K562 (cell line): ENCODE results near the gene IL1RL2. TPM values are rescaled to one million over a fixed set of nuclear protein-coding genes. Genes with fewer than 3 reads are reported as not detected.

Source experiments
- ATAC-seq: fragments of 200-7000 bp; cut with Tn5 transposase; 3 replicates; pipeline ENCODE4 v1.9.1; 2020; ENCODE audit warnings: moderate library complexity
- BruUV-seq: library from RNA; stranded (reverse); fragments of 400-500 nt; replicated peaks from 2 replicates; lab custom pipeline; 2021; lab: Mats Ljungman, UMichigan
- CTCF ChIA-PET: fragments of 300-600 bp; formaldehyde crosslinking; extraction: SDS; loops from one replicate; lab custom pipeline; 2021; ENCODE audit warnings: low intra/inter-chr PET ratio; lab: Yijun Ruan, JAX
- POLR2A ChIA-PET: fragments of 300-600, 350-650 bp; sonication (Branson Sonifier 250); formaldehyde crosslinking; extraction: SDS; loops from one replicate; lab custom pipeline; 2021; ENCODE audit warnings: antibody characterized with exemption, inconsistent platforms; lab: Yijun Ruan, JAX
- DNase-seq, 4 experiments: peaks; one replicate each; pipeline versions ENCODE4 v3.0.0 to v3.0.0-alpha.2; 2011 to 2018; ENCODE audit warnings: low spot score in 3 of 4, mixed read lengths in 3 of 4; ENCODE audit errors: extremely low read depth in 1 of 4
- FAIRE-seq: peaks from 2 replicates; lab custom pipeline; 2011; peaks lifted over from hg19 to GRCh38; lab: Jason Lieb, UNC
- H2AFZ ChIP-seq: 2 replicates; pipeline ENCODE4 v1.6.0; 2011; ENCODE audit warnings: low read depth, low read length, control low read depth, inconsistent platforms
- H3K27ac ChIP-seq: fragments of 200-600 bp; 3 replicates; pipeline ENCODE4 v1.8.0; 2011; ENCODE audit warnings: low read depth, mild to moderate bottlenecking, control low read depth, inconsistent platforms, low read length, moderate library complexity, mixed read lengths; ENCODE audit errors: extremely low read depth
- H3K27me3 ChIP-seq, 2 experiments: fragments of 300-600 bp in 1 of 2; 2 replicates in 1 of 2; 3 replicates in 1 of 2; pipeline versions ENCODE4 v1.6.0 to v1.8.0; 2011; ENCODE audit warnings: inconsistent platforms in 2 of 2, low read length in 2 of 2, mild to moderate bottlenecking in 1 of 2, mixed read lengths in 1 of 2, moderate library complexity in 1 of 2; ENCODE audit not compliant: control insufficient read depth in 2 of 2, insufficient read depth in 2 of 2
- H3K36me3 ChIP-seq: fragments of 300-600 bp; 3 replicates; pipeline ENCODE4 v1.8.0; 2011; ENCODE audit warnings: mild to moderate bottlenecking, low read length, inconsistent platforms; ENCODE audit not compliant: control insufficient read depth, insufficient read depth
- H3K4me1 ChIP-seq, 2 experiments: fragments of 200-600 bp in 1 of 2; replicated peaks in 1 of 2; 2 replicates in 1 of 2; 3 replicates in 1 of 2; pipeline versions ENCODE4 v1.5.1 to v1.8.0; 2011; ENCODE audit warnings: inconsistent platforms in 2 of 2, low read length in 2 of 2, mild to moderate bottlenecking in 1 of 2, mixed read lengths in 1 of 2, moderate library complexity in 1 of 2; ENCODE audit not compliant: control insufficient read depth in 2 of 2, insufficient read depth in 2 of 2
- H3K4me2 ChIP-seq: 2 replicates; pipeline ENCODE4 v1.6.1; 2011; ENCODE audit warnings: low read length, control low read depth, inconsistent platforms, mixed read lengths; ENCODE audit not compliant: insufficient read depth
- H3K4me3 ChIP-seq: fragments of 200-600 bp; sonication (generic), shearing (Covaris generic); 2 replicates; pipeline ENCODE4 v1.5.1; 2016; ENCODE audit warnings: control low read depth, inconsistent platforms
- H3K79me2 ChIP-seq: fragments of 200-600 bp; 3 replicates; pipeline ENCODE4 v1.8.0; 2011; ENCODE audit warnings: low read length, inconsistent platforms; ENCODE audit not compliant: control insufficient read depth, insufficient read depth
- H3K9ac ChIP-seq, 2 experiments: 2 replicates each; pipeline versions ENCODE4 v1.6.0 to v1.6.1; 2011; ENCODE audit warnings: low read depth in 2 of 2, low read length in 2 of 2, control low read depth in 1 of 2, inconsistent platforms in 1 of 2, mild to moderate bottlenecking in 1 of 2, mixed read lengths in 1 of 2; ENCODE audit not compliant: insufficient read depth in 1 of 2
- H3K9me1 ChIP-seq: one replicate; pipeline ENCODE4 v1.6.0; 2011; ENCODE audit warnings: inconsistent platforms, mild to moderate bottlenecking, low read length, moderate library complexity; ENCODE audit not compliant: control insufficient read depth, insufficient read depth
- H3K9me3 ChIP-seq: replicated peaks from 2 replicates; pipeline ENCODE4 v1.5.1; 2011; ENCODE audit warnings: low read depth, low read length, inconsistent platforms; ENCODE audit not compliant: control insufficient read depth, insufficient read depth
- H4K20me1 ChIP-seq: replicated peaks from 2 replicates; pipeline ENCODE4 v1.6.1; 2011; ENCODE audit warnings: low read length, inconsistent platforms, mixed read lengths; ENCODE audit not compliant: control insufficient read depth, insufficient read depth
- DIDO1 ChIP-seq: fragments of 450-650 bp; IDR thresholded peaks from 2 replicates; pipeline ENCODE4 v1.6.1; 2016; ENCODE audit warnings: low read depth, missing biosample characterization, missing genetic modification characterization
- ILK ChIP-seq: fragments of 450-650 bp; IDR thresholded peaks from 2 replicates; pipeline ENCODE4 v1.6.1; 2016; ENCODE audit warnings: missing genetic modification characterization, low read depth, mild to moderate bottlenecking, missing compliant biosample characterization, moderate library complexity, borderline replicate concordance
- NFXL1 ChIP-seq: fragments of 450-650 bp; formaldehyde crosslinking; IDR thresholded peaks from 2 replicates; pipeline ENCODE4 v1.4.0; 2021; ENCODE audit warnings: mild to moderate bottlenecking
- NR1H2 ChIP-seq: sonication (generic); formaldehyde crosslinking; IDR thresholded peaks from 2 replicates; pipeline ENCODE4 v1.4.0; 2020; ENCODE audit warnings: mild to moderate bottlenecking, missing genetic modification reagents
- YY1 ChIP-seq, 3 experiments: IDR thresholded peaks; 2 replicates each; pipeline ENCODE4 v1.6.1; 2011; ENCODE audit warnings: low read length in 2 of 3, mild to moderate bottlenecking in 2 of 3, moderate library complexity in 2 of 3, borderline replicate concordance in 1 of 3, control low read depth in 1 of 3, low read depth in 1 of 3; ENCODE audit not compliant: insufficient read depth in 3 of 3, insufficient replicate concordance in 2 of 3, control insufficient read depth in 1 of 3, insufficient read length in 1 of 3; ENCODE audit errors: extremely low read depth in 1 of 3
- WGBS: fragments of 100-300 bp; shearing (Covaris generic); methylation state at CpG from one replicate; pipeline ENCODE4 v1.1.6; 2016; ENCODE audit warnings: low coverage, mixed read lengths; ENCODE audit not compliant: insufficient coverage; ENCODE audit errors: missing lambda C conversion rate; 5-methylcytosine and 5-hydroxymethylcytosine counted together
- in situ Hi-C: fragments of 300-500 bp; cut with MboI; formaldehyde crosslinking; loops from 4 replicates; pipeline ENCODE4 v1.15.0; 2018; ENCODE audit warnings: inconsistent platforms, mixed read lengths
- intact Hi-C: fragments of 100-400 bp; cut with micrococcal nuclease; formaldehyde crosslinking; loops from 2 replicates; pipeline ENCODE4 v1.14.2; 2022
- polyA plus RNA-seq, 8 experiments: library from polyadenylated mRNA; depleted of rRNA in 4 of 8; stranded (reverse) in 5 of 8; unstranded in 3 of 8; fragments of >200 nt; fragmentation: Nextera tagmentation in 2 of 8; fragmentation: Illumina TruSeq in 1 of 8; extraction: Ambion mirVana in 2 of 8; extraction: Trizol in 1 of 8; gene quantifications; 2 replicates each; pipeline versions ENCODE4 v1.2.1 to v1.2.3, GENCODE V29; 2011 to 2014; ENCODE audit warnings: inconsistent platforms in 1 of 8, missing spikeins in 1 of 8
- total RNA-seq, 7 experiments: library from RNA; depleted of rRNA in 6 of 7; stranded (reverse); fragments of >200 nt in 6 of 7; fragmentation: Illumina TruSeq in 2 of 7; extraction: Trizol in 2 of 7; gene quantifications; 2 replicates each; pipeline versions ENCODE4 v1.2.1 to v1.2.3, GENCODE V29; 2011 to 2021; ENCODE audit warnings: low replicate concordance in 1 of 7
- TF ChIP-seq, protein P1 (sequence below): sonication (generic); formaldehyde crosslinking; IDR thresholded peaks from 2 replicates; pipeline ENCODE4 v1.8.0; 2022; ENCODE audit warnings: mild to moderate bottlenecking, missing genetic modification reagents
- TF ChIP-seq, protein P2 (sequence below): fragments of 250-450 bp; sonication (Bioruptor Pico); IDR thresholded peaks from 2 replicates; pipeline ENCODE4 v1.5.0; 2021

IL1RL2 gene
- total and polyA plus RNA-seq, 9 of the 15 experiments (the other 6 are each of a cell fraction or from before 2014, with no cell fraction given): not detected

DNA sequence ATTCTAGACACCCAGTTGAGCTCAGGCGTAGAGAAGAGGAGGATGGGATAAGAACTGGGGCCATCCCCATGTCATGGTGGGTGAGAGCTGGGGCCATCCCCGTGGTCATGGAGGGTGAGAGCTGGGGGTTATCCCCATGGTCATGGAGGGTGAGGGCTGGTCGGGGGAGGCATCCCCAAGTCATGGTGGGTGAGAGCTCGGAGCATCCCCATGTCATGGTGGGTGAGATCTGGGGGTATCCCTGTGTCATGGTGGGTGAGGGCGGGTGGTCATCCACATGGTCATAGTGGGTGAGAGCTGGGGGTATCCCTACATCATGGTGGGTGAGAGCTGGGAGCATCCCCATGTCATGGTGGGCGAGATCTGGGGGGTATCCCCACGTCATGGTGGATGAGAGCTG is 52.5 kb downstream of the IL1RL2 start:
- H3K36me3 ChIP-seq: no peaks in the 10 kb centered on the region
- H3K4me1 ChIP-seq: peaks cover 0 to 7% of the 10 kb centered on the region in 2 experiments; a peak in 3 of 5 replicates
- CTCF ChIA-PET: interaction anchor here (2.7 kb wide), 1 partner anchor 218 kb away, joined by 25 read pairs; no protein-coding TSS in a partner anchor
- TF ChIP-seq, protein P1, sequence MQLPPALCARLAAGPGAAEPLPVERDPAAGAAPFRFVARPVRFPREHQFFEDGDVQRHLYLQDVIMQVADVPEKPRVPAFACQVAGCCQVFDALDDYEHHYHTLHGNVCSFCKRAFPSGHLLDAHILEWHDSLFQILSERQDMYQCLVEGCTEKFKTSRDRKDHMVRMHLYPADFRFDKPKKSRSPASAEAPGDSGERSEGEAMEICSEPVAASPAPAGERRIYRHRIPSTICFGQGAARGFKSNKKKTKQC (CRISPR knock-in tag): no peak
- TF ChIP-seq, protein P2, sequence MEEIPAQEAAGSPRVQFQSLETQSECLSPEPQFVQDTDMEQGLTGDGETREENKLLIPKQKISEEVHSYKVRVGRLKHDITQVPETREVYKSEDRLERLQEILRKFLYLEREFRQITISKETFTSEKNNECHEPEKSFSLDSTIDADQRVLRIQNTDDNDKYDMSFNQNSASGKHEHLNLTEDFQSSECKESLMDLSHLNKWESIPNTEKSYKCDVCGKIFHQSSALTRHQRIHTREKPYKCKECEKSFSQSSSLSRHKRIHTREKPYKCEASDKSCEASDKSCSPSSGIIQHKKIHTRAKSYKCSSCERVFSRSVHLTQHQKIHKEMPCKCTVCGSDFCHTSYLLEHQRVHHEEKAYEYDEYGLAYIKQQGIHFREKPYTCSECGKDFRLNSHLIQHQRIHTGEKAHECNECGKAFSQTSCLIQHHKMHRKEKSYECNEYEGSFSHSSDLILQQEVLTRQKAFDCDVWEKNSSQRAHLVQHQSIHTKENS (CRISPR knock-in tag): no peak
- no peak for TF ChIP-seq NFXL1 (CRISPR knock-in tag)
- TF ChIP-seq DIDO1: no peak
- no peak for TF ChIP-seq YY1 (IDR thresholded peaks at IDR 0.05; ENCODE audit: borderline replicate concordance in 1 of 3, control insufficient read depth in 1 of 3, extremely low read depth in 1 of 3, insufficient read depth in 3 of 3, insufficient read length in 1 of 3, insufficient replicate concordance in 2 of 3, low read depth in 1 of 3, low read length in 2 of 3)
- no peak for TF ChIP-seq NR1H2 (CRISPR knock-in tag)
- no peak for TF ChIP-seq ILK (tag)
- TF ChIP-seq, all 486 proteins: peak for 0
- WGBS: 27% methylated on average over 7 of the region's 7 CpGs
- Histone ChIP-seq H3K4me3 (no peak overlapping the region), H3K27me3 (peaks cover 0 to 9% of the 10 kb centered on the region in 2 experiments; a peak in 1 of 5 replicates), H3K4me2 (no peak overlapping the region), H3K9me3 (no peaks in the 10 kb centered on the region), H4K20me1 (no peaks in the 10 kb centered on the region), H3K9me1 (no peaks in the 10 kb centered on the region), H3K27ac (no peak overlapping the region), H2AFZ (no peak overlapping the region), H3K79me2 (no peaks in the 10 kb centered on the region), H3K9ac (no peak overlapping the region)
- ATAC-seq: no peak
- no peak for DNase-seq
- POLR2A ChIA-PET: interaction anchor here (0.6 to 1.3 kb wide), 4 partner anchors 204 to 565 kb away, joined by 3 to 4 read pairs (median 3); no protein-coding TSS in a partner anchor
- FAIRE-seq: no peak
- BruUV-seq: no TSS peak
- in situ Hi-C loops: loop anchor here (5.0 kb wide), 1 partner anchor 217 kb away; no protein-coding TSS in a partner anchor
- intact Hi-C loops: no loop called here
